GM19351 (cell line): ENCODE measurements around the gene WNT3A.
A peak's percentile ranks its signal among the peaks of the same experiment; 100 is the strongest.

ENCODE experiments used
- ATAC-seq: cut with Tn5 transposase; IDR thresholded peaks from one replicate; pipeline ENCODE4 v1.9.1; 2021; ENCODE audit warnings: mild to moderate bottlenecking, moderate library complexity; ENCODE audit not compliant: unreplicated experiment

The WNT3A gene

GRCh38 chr1:228066891-228067654 is 60.3 kb downstream of the WNT3A start:
- no peak for ATAC-seq

DNA sequence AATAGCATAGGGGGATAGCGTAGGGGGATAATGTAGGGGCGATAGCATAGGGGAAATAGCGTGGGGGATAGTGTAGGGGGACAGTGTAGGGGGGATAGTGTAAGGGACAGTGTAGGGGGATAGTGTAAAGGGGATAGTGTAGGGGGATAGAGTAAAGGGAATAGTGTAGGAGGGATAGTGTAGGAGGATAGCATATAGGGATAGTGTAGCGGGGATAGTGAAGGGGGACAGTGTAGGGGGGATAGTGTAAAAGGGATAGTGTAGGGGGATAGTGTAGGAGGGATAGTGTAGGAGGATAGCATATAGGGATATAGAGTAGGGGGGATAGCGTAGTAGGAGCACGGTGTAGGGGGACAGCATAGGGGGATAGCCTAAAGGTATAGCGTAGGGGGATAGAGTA is 61.6 kb downstream of the WNT3A start:
- ATAC-seq, result no peak

GRCh38 chr1:228070173-228070572 is 63.4 kb downstream of the WNT3A start:
- ATAC-seq, result no peak

GRCh38 chr1:228070851-228071250 is 64.1 kb downstream of the WNT3A start:
- ATAC-seq, result no peak

GRCh38 chr1:228071839-228072657 is 65.2 kb downstream of the WNT3A start:
- ATAC-seq, result no peak

- no peak for ATAC-seq
Observed at GRCh38 chr1:228072658-228073043, 65.9 kb downstream of the WNT3A start.

DNA sequence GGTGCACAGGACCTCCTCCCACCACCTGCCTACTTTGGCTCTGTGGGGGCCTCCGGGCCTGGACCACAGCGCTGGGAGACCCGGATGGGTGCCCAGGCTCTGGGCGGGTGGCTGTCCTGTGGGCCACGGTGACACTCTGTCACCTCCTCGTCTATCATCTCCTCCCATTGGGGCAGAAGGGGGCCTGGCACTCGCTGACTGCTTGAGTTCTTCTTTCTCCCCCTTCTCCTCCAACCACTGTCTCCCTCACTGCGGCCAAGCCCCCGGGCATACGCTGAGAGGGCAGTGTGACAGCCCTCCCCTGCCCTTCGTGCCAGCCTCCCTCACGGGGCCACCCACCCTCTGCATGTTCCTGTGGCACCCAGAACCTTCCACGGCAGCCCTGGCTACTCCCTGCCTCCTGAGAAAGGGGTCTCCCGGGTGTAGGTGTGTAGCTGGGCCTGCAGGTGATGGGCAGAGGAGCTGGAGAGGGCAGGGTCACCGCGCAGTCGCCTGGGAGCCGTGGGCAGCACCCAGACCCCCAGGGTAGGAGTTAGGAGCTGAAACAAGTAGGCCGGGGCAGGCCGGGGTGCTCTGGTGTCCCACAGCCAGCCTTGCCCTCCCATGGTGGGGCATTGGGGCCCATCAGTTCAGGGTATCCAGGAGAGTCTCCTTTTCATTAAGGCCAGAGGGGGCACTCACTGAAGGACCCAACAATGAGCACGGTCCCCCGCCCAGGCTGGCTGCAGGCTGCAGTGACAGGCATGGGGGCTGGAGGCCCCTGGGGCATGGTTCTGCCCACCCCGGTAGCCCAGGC is 66.5 kb downstream of the WNT3A start:
- no peak for ATAC-seq

DNA sequence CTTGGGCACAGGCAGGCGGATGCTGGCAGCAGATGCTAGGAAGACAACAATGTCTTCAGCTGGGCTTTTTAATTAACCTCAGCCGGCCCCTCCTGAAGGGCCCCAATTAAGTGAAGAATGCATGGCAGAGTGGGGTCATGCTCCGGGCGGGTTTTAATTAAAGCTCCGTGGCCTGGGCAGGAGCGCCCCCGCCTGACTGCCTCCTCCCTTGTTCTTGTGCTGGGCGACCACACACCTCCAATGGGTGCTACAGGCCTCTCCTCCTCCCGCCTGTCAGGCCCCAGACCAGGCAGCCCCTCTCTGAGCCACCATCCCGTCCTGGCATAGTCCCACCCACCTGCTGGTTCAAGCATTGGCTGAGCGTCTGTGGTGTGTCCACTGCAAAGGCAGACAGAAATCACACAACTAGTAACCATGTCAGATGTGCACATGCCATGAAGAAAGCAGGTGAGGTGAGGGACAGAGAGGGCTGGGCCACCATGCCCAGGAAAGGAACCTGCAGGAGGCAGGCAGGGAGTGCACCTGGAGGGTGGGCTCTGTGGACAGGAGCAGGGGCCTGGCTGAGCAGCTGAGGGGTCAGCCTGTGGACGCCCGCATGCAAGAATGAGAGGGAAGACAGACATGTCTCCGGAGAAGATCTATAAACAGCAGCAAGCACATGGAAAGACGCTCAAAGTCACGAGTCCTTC is 67.2 kb downstream of the WNT3A start:
- ATAC-seq, result no peak

- ATAC-seq, result no peak
Observed at GRCh38 chr1:228074954-228075730, 68.3 kb downstream of the WNT3A start.

DNA sequence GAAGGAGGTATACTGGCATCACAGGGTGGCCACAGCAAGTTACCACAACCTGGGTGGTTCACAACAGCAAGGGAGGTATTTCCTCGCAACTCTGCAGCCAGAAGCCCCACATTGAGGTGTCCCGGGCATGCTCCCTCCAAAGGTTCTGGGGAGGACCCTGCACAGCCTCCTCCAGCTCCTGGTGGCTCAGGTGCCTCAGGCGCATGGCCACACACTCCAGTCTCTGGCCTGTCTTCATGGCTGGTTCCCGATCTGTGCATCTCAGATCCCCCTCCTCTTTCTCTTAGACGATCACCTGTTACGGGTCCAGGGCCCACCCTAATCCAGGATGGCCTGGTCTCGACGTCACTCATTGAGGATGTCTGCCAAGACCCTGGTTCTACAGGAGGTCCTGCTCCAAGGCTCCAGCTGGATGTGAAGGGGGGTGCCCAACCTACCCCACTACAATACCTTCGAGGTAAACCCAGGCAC is 69.0 kb downstream of the WNT3A start:
- ATAC-seq, result no peak

DNA sequence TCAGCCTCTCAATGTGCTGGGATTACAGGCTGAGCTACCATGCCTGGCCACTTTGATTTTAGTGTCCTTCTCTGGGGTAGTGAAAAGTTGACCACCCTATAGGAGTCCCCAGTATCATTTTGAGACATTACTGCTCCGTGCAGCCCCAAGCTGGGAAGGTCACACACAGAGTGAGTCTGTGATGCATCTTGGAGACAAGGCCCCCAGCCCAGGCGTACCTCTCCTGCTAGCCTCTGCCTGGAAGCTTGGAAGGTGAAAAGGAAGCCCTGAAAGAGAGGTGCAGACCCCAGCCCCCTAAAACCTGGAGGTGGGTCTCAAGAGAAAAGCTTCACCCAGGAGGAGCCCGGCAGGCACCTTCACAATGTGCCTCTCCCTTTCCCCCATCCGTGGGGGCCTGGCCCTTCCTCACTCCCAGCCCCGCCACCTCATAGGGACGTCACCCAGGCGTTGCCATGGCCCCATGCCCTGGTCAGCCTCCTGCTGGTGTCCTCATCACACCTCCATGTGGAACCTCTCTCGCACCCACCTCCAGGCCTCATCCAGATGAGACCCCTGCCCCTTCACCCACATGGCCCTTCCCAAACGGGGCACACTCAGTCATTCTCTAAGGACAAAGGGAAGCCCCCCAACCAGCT is 70.1 kb downstream of the WNT3A start:
- ATAC-seq, result no peak

GRCh38 chr1:228077565-228078330 is 71.0 kb downstream of the WNT3A start:
- no peak for ATAC-seq

GRCh38 chr1:228079013-228079412 is 72.2 kb downstream of the WNT3A start:
- ATAC-seq, result no peak

DNA sequence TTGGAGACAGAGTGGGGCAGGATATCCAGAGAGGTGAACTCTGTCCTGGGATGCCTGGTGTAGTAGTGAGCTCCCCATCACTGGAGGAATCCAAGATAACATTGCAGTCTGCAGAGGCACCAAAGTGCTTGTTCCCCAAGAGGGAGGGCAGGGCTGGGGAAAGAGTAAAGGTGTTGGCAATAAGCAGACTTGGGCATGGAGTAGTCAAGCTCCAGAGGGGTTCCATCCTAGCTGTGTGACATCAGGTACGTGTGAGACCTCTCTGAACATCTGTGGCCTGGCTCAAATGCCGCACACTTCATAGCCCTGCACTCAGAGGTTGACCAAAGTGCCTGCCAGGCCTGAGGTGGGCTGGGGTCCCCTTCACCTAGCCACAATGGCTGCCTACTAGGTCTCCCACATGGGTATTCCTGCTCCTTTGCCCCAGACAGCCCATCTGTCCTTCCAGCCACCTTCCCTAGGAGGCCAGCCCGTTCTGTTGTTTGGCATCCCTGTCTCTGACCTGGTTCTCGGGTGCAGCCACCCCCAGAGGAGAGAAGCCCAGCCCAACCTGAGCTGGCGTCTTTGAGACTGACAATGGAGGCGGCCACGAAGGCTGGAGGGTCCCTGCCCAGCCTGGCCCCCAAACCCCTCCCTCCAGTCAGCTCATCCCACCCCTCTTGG is 72.9 kb downstream of the WNT3A start:
- ATAC-seq, result no peak

DNA sequence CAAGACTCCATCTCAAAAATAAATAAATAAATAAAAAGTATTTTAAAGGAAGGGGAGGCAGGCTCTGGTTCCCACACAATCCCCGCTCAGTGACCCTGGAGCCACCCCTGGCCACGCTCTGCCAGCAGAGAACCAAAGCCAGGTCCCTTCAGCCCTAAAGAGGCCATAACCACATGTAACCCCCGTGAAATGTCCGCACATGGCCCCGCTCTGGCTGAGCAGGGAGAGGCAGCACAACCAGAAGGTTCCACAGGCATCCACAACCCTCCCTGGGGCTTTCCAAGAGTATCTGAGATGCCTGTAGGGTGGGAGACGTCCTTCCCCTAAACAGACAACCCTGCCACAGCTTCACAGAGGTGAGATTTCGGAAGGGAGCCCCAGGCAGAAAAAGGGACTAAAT is 74.3 kb downstream of the WNT3A start:
- ATAC-seq, result no peak

- peak; percentile 25 for ATAC-seq
Observed at GRCh38 chr1:228081578-228082213, 74.9 kb downstream of the WNT3A start.

DNA sequence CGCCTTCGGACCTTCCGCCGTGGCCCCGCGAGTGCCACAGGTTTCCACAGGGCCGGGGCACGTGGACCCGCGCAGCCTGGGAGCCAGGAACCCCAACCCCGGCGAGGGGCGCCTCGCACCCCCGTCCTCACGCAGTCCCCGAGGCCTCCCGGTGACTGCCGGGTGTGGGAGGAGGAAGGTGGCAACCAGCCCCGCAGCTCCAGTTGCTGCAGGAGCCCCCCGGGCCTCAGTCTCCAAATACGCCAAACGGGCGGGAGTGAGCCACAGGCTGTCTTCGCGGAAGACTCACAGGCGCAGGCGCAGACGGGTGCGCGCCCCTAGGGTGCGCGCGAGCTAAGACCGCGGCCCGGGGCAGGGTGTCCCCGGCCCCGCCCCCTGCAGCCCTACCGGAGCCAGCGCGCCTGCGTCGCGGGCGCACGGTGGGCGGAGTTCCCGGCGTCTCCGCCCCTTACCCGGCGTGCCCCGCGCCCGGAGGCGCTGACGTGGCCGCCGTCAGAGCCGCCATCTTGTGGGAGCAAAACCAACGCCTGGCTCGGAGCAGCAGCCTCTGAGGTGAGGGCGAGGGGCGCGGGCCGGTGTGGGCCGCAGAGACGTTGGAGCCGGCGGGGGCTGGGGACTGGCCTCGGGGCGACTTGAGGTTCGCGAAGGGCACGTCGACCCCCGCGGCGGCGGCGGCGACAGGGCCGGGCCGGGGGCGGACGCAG is 75.6 kb downstream of the WNT3A start, which contains the start of gene ARF1:
Gene ARF1 (plus strand): TSS at position 495 of the 704 bp plus-strand sequence. CDS start 14,407 bp downstream, outside the sequence.
- ATAC-seq, result peak; percentile 63
